Right atrium auricular region (tissue), 2 donors: ENCODE measurements around the gene CABYR. TPM values are rescaled to one million over a fixed set of nuclear protein-coding genes. Genes with fewer than 3 reads are reported as not detected.

Experiments used
- DNase-seq: peaks from one replicate; pipeline ENCODE4 v3.0.0-alpha.2; 2019; ENCODE audit warnings: low spot score
- H3K27ac ChIP-seq, 2 donors: fragments of 200-600 bp; sonication (generic); 1 replicate in 1 of 2; 2 replicates in 1 of 2; pipeline ENCODE4 v1.5.1; 2016 to 2019
- H3K27me3 ChIP-seq, 2 donors: fragments of 200-600 bp; sonication (generic); one replicate each; pipeline versions ENCODE4 v1.5.1 to v1.6.0; 2017 to 2019
- H3K36me3 ChIP-seq: fragments of 200-600 bp; sonication (generic); one replicate; pipeline ENCODE4 v1.5.1; 2016
- H3K4me1 ChIP-seq, 2 donors: fragments of 200-600 bp; sonication (generic); one replicate each; pipeline versions ENCODE4 v1.5.1 to v1.6.0; 2017 to 2019
- H3K4me3 ChIP-seq, 2 donors: fragments of 200-600 bp; sonication (generic); 1 replicate in 1 of 2; 2 replicates in 1 of 2; pipeline ENCODE4 v1.5.1; 2017 to 2019; ENCODE audit warnings: mild to moderate bottlenecking in 1 of 2, moderate library complexity in 1 of 2
- H3K9me3 ChIP-seq, 2 donors: fragments of 200-600 bp; sonication (generic); one replicate each; pipeline ENCODE4 v1.5.1; 2019
- total RNA-seq, 2 donors: library from RNA; depleted of rRNA; stranded (reverse); fragments of >200 nt; gene quantifications; one replicate each; pipeline ENCODE4 v1.1.0, GENCODE V29; 2016
- TF ChIP-seq, protein P1 (sequence below), 2 donors: fragments of 200-600 bp; sonication (generic); IDR thresholded peaks; one replicate each; pipeline ENCODE4 v1.5.1; 2019; ENCODE audit warnings: antibody characterized with exemption in 2 of 2

The CABYR gene
- total RNA-seq, 2 donors from 2014 or later, result 0.41 to 0.67 TPM

DNA sequence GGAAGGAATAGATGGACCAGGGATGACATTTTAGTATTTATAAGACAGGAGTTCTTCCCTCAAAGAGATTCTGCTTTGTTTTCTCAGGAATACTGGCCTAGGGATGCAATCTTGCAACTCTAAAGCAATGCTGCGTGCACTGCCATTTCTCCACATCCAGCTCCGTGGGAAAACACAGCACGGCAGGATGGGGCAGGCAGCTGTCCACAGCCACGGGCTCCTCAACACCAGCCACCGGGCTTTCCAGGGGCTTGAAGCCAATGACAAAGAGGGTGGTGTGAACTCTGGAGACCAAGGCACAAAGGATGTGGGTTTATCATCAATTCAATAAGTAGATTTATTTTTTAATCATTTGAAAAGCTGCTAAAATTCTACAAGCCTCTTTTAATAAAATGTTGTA is 49.3 kb downstream of the CABYR start:
- Histone ChIP-seq H3K36me3 (no peaks in the 10 kb centered on the region), H3K9me3 (no peaks in the 10 kb centered on the region), H3K27me3 (no peaks in the 10 kb centered on the region), H3K4me1 (peaks cover 0 to 18% of the 10 kb centered on the region in 2 donors), H3K4me3 (no peak overlapping the region), H3K27ac (no peak overlapping the region)
- TF ChIP-seq, protein P1, sequence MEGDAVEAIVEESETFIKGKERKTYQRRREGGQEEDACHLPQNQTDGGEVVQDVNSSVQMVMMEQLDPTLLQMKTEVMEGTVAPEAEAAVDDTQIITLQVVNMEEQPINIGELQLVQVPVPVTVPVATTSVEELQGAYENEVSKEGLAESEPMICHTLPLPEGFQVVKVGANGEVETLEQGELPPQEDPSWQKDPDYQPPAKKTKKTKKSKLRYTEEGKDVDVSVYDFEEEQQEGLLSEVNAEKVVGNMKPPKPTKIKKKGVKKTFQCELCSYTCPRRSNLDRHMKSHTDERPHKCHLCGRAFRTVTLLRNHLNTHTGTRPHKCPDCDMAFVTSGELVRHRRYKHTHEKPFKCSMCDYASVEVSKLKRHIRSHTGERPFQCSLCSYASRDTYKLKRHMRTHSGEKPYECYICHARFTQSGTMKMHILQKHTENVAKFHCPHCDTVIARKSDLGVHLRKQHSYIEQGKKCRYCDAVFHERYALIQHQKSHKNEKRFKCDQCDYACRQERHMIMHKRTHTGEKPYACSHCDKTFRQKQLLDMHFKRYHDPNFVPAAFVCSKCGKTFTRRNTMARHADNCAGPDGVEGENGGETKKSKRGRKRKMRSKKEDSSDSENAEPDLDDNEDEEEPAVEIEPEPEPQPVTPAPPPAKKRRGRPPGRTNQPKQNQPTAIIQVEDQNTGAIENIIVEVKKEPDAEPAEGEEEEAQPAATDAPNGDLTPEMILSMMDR (IDR thresholded peaks at IDR 0.05), result no peak
- DNase-seq, result no peak

DNA sequence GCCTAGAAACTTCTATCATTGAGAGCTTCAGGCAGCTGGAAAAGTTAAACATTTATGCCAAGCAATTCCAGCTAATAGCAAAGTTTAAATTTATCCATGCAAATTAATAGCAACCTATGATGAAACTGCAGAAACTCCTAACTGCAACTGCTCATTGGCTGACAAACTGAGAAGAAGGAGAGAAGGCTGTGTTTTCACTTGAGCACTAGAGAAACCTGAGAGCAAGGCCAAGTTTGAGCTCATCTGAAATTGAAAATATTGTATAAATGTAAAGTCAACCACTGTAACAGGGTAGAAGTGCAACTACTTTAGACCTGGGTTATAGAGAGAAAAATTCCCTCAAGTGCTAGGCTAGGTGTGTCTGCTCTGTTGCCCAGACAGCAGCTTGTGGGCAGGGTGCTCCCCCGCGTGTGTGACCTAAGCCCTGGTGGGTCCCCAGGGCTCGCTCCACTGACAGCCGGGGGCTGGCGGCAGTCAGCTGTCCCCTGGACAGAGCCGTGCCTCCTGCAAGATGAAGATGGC is 50.2 kb downstream of the CABYR start:
- Histone ChIP-seq H3K36me3 (no peaks in the 10 kb centered on the region), H3K27ac (no peak overlapping the region), H3K9me3 (no peaks in the 10 kb centered on the region), H3K4me1 (peaks cover 0 to 18% of the 10 kb centered on the region in 2 donors), H3K27me3 (no peaks in the 10 kb centered on the region), H3K4me3 (no peak overlapping the region)
- TF ChIP-seq, protein P1 (IDR thresholded peaks at IDR 0.05), result no peak
- DNase-seq, result no peak

DNA sequence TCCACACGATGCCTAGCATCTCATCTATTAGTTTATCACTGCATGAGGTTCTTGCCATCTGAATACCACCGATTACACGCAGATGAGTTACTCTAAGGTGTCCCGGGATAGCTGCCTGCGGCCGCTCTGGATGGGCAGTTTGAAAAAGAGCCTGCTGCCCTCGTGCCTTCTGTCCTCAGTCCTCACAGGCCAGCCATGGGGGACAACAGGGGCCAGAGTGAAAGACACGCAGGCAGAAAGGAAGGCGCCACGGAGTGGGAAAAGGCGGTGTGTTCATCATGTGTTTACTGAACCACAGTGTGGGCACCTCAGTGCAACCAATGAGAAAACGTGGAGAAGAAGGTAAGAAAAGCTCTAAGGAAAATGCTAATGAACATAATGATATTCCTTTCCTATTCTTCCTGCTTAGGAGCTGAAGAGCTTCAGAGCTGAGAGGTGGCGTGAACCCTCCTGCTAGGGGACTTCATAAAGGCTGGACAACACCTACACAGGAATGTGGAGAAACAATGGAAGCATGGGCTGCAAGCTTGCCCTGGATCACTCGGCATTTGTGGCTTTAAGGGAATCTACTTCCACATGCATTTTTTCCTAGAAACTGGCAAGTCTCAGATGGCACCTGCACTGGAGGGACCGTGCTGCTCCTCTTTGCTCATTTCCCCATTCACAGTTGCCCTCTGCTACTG is 50.9 kb downstream of the CABYR start:
- H3K36me3 ChIP-seq, result no peaks in the 10 kb centered on the region
- H3K9me3 ChIP-seq, result no peaks in the 10 kb centered on the region
- TF ChIP-seq, protein P1 (IDR thresholded peaks at IDR 0.05), result no peak
- H3K27ac ChIP-seq, result no peak overlapping the region
- peaks cover 0 to 18% of the 10 kb centered on the region in 2 donors for H3K4me1 ChIP-seq
- no peaks in the 10 kb centered on the region for H3K27me3 ChIP-seq
- H3K4me3 ChIP-seq, result no peak overlapping the region
- no peak for DNase-seq

DNA sequence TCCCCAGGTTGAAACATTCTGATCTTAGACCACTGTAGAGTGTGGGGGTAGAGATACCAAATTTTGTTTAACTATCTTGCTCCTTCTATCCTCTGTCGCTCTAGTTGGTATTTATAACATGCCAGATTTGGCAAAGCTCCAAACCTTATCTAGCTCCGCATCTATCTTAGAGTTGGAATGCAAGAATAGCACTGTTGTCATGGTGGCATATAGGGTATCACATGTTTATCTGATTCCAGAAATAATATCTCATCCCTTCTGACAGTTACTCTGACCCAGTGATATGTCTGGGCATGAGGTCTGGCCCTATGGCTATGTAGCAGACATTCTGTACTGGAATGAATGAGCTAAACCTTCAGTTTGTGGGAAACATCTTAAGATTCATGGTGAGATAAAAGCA is 51.7 kb downstream of the CABYR start:
- Histone ChIP-seq H3K4me3 (no peak overlapping the region), H3K36me3 (peaks cover 6% of the 10 kb centered on the region), H3K27ac (no peak overlapping the region), H3K27me3 (no peaks in the 10 kb centered on the region), H3K4me1 (peaks cover 0 to 18% of the 10 kb centered on the region in 2 donors), H3K9me3 (no peaks in the 10 kb centered on the region)
- TF ChIP-seq, protein P1 (IDR thresholded peaks at IDR 0.05), result no peak
- no peak for DNase-seq

DNA sequence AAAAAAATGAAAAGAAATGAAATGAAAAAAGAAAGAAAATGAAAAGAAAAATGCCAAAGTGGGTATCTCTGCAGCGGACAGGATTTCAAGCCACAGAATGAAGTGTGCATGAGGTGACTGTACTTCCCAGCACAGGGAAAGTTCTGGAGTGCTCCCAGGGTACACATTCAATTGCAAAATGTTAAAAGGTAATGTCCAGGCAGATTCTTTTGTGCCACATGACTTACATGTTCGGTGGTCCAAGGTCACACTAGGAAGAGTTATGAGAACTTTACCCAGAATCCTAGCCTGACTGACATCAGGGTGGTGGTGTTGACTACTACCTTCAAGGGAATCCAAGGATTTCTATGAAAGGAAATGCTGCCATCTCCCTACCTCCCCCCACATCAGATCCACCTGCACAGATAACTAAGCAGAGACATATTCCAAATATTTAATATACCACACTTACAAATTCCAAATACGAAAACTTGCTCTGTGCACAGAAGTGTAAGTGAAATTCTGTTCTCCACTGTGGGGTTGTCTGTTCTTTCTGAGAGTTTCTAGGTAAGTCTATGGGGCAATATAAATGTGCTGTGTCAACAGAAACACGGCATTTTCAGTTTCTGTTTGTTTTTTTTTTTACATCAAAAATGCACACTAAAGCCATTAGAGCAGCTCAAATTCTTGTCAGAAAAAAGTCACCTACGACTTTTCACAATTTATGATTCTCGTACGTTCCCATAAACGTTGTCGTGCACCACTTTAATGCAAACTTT is 56.6 kb downstream of the CABYR start:
- Histone ChIP-seq H3K4me1 (peaks cover 0 to 14% of the 10 kb centered on the region in 2 donors), H3K36me3 (peaks cover 8% of the 10 kb centered on the region), H3K9me3 (no peaks in the 10 kb centered on the region), H3K27me3 (no peaks in the 10 kb centered on the region), H3K4me3 (no peak overlapping the region), H3K27ac (no peak overlapping the region)
- TF ChIP-seq, protein P1 (IDR thresholded peaks at IDR 0.05), result no peak
- no peak for DNase-seq
